ENCODE measurements around the gene INSL4.

INSL4 gene

GRCh38 chr9:5231212-5231611 is at the start of gene INSL4:
INSL4 (plus strand) TSS chr9:5231419; CDS start chr9:5231524, 105 bp downstream.
- no peak for DNase-seq

DNA sequence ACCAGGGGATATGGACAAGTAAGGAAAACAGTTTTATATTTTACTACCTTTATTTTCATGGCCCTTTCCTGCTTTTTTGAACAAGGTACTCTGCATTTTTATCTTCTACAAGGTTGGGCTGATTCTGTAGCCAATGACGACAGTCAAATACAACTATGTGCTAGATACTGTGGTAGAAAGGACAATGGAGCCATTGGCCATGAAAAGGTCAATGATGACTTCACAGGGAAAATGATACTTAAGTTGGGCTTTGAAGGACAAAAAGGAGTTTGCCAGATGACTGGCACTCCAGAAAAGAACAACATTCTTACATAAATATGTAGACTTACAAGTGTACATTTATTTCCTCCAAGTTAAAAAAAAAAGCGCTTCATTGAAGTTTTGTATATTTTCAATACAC is 46.4 kb upstream of the INSL4 start:
- no peak for DNase-seq

- DNase-seq: no peak
Measured at GRCh38 chr9:5185220-5185840, 45.9 kb upstream of the INSL4 start, which contains the start of gene INSL6. INSL6 (minus strand) TSS chr9:5185639; CDS start chr9:5185602, 37 bp downstream.

DNA sequence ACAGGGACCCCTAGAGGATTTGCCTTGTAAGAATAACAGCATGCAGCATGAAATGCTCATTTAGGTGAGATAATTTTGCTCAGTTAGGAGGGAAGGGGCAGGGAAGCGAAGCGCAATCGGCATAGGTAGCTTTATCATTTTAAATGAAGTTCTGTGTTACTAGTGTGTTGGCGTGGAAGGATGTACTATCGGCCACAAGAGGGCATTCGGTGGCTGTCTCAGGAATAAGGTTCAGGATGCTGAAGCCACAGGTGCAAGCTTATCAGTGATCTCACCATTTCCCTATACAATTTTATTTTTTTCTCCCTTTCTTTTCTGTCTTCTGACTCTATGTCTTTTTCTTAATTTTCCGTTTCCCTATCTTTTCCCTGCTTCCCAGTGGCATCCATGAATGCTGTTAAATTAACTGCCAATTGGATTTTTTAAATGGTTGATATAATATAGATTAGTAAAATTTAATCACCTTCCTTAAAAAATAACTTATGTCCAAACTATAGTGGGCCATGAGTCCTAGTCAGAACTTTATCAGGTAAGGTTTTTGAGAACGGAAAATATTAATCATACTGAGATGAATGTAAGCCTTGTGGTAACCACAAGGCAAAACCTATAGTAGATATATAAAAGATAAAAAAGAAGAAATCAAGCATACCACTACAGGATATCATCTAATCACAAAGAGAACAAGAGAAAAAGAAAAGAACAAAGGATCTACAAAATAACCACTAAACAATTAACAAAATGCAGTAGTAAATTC is 44.6 kb upstream of the INSL4 start:
- peak; percentile 59 for DNase-seq

DNA sequence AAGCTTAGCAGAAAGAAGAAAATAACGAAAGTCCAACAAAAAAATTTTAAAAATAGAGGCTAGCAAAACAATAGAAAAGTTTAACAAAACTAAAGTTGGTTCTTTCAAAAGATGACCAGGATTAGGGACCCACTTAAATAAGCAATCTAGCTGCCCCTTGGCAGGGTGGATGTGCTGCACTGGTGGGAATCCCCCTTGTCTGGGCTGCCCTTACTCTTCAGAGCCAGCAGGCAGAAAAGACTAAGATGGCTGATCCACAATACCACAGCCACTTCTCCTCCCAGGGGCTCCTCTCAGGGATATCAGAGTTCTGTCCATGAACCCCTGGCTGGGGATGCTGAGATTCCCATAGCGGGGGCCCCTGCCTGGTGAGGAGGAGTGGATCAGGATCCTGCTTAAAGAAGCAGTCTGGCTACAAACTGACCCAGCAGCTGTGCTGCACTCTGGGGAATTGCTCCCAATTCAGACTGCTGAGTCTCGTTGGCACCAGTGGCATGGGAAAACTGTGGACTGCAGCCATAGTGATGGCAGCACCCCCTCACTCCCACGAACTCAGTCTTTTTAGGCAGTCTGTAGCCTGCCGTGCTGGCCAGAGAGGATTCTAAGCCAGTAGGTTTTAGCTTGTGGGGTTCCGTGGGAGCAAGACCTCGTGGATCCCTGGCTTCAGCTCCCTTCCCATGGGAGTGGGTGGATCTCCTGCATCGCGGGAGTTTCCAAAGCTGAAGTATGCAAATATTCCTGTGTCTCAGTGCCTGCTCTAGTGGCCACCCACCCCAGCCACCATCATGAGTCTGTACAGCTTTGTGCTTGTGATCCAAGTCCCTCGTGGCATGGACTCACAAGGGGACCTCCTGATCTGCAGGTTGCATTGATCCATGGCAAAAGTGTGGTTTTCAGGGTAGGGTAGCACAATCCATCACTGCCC is 42.9 kb upstream of the INSL4 start:
- no peak for DNase-seq

DNA sequence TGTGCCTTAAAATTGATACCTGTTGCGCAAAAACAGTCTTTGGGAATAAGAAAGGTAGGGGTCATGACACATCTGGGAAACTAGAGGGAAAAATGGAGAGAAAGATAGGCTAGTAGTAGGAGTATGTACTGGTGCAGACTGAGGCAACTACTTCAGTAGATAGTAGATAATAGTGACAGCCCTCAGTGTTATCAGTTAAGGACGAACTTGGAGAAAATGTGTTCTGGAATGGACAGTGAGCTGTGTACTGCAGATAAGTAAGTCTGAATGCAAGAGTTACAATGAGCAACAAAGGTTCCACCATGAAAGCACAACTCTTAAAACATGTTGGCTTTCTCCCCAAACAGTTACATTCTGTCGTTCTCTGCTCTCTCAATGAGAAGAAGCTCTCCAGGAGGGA is 39.2 kb upstream of the INSL4 start:
- DNase-seq: no peak

GRCh38 chr9:5193345-5193744 is 37.9 kb upstream of the INSL4 start:
- no peak for DNase-seq

DNA sequence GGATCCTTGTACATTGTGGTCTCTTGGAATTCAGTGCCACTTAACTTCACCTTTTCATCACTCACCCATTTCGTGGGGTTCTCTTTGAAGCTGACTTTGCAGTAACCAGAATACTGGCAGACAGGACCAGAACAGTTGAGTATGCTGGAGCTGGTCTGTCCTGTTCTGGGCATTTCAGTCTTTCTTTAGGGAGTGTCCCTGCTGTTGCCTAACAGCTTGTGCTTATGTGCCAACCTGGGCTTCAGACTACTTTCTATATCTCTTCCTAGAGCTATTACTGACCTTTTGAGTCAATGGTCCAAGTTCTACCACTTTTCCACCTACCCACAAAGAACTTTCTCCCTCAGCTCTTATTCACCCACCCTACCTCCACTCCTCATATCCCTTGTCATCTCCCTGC is 35.8 kb upstream of the INSL4 start:
- no peak for DNase-seq

DNA sequence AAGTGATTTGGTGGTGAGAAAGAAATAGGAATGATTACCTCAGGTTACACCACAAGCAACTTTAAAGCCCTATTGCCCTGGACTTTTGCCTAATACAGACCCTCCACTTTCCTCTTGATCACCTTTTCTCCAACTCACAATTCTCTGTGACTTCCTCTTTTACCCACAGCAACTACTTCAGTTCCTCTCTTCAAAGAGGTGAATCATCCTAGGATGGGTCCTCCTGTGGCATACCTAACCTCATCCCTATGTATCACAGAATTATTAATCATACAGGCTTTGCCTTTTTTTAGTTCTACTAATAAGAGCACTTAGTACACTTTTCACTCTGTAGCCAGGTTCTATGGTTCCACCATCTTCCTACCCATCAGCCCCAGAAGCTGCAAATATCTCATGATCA is 26.1 kb upstream of the INSL4 start:
- DNase-seq: no peak

DNA sequence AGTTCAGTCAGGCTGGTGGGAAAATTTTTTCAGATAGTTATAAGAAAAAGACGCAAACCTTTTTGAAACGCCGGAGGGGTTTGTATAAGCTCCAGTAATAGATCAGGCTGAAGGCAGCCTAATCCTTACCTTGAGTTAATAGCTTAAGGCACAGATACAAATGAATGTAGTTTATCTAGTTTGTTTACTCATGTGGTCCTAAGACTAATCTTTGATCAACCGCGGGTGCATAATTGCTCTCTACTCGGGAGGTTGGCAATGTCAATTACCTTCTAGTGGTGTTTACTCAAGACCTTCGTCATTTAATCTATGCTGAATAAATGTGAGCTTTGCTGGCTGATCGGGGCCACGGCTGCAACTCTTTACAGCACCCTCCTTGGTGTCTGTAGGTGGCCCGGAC is 665 bp upstream of the INSL4 start:
- DNase-seq: peak; percentile 9

DNA sequence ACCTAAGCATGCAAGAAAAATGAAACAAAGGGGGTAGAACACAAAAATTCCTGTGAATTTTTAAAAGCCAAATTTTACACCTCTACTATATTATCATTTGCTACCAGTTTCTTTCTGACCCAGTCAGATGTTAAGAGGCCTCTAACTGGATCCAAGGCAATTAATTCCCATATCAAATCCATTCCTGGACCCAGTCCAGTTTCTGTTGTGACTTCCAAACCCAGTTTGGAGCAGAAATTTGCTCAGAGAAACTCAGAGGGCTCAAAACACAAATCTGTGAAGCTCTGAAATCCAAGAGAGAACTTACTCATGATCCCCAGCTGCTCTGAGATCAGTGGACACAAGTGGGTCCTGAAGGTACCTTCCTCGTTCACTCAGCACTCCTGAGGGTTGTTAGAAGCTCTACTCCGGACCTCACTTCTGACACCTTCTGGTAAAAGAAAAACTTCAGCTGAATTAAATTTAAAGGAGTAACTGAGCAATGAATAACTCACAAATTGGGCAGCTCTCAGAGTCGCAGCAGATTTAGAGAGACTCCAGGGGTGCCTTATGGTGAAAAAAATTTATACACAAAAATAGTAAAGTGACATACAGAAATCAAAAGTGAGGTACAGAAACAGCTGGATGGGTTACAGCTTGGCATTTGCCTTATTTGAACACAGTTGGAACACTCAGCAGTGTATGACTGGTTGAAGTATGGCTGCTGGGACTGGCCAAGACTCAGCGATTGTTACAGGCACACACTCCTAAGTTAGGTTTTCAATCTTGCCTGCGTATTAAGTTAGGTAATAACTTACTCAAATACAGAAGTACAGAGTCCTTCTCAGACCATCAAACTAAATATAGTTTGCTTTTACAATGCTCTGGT is 32.4 kb downstream of the INSL4 start:
- no peak for DNase-seq

GRCh38 chr9:5264219-5264595 is 33.0 kb downstream of the INSL4 start:
- DNase-seq: no peak

GRCh38 chr9:5265939-5266338 is 34.7 kb downstream of the INSL4 start:
- no peak for DNase-seq

DNA sequence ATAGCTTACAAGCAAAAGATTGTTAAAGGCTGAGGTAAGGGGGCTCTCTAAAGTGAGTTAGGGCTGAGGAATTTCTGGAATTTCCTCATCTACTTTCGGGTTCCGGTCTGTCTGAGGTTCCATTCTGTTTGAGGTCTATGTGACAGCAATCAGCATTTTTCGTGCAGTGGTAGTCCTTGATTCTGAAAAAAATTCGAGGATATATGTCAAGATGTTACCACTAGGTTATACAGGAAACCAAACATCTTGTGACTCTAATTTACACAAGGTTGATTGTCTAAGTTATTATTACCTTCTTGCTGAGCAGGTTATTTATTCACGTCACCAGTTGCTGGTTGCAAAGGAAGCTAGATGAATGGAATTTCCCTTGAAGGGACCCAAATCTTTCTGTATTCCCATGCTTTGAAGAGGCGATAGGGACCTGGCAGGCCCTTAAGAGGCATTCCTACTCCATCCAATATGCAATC is 38.1 kb downstream of the INSL4 start:
- DNase-seq: no peak

DNA sequence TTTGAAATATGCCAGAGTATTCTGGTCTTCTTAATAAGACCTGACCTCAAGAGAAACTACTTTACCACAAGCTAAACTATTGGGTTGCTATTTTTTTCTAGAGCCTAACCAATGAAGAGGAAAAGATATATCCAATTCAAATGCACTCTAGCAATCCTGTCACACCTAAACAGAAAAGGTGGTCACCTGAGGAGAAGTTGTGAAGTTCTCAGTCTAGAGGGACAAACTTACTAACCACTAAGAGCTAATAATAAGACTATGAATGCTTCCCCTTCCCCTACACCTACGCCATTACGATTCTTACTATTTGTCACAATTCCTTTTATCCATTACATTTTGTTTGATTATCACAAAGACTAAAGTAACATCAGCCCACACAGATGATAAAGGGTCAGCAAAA is 43.6 kb downstream of the INSL4 start:
- no peak for DNase-seq

- DNase-seq: no peak
Measured at GRCh38 chr9:5278486-5278885, 47.3 kb downstream of the INSL4 start.
